ENCODE data around the gene IFI27L2. TPM values are rescaled to one million over a fixed set of nuclear protein-coding genes. Genes with fewer than 3 reads are reported as not detected.

IFI27L2 gene
- total RNA-seq, 3 donors from 2014 or later (not counting 1 experiment from before 2014, with no cell fraction given): 36.3 to 55.1 (median 39.8) TPM

GRCh38 chr14:94152676-94153075 lies 23.3 kb upstream of the IFI27L2 start:
- Mint-ChIP-seq H3K36me3 (no peaks in the 10 kb centered on the region), H3K4me1 (no peaks in the 10 kb centered on the region), H3K27me3 (ENCODE audit: low read depth in 2 of 2) (peaks cover 16 to 23% of the 10 kb centered on the region in 2 donors), H3K4me3 (no peak overlapping the region), H3K9me3 (no peaks in the 10 kb centered on the region), H3K27ac (no peak overlapping the region)
- H3K27me3 ChIP-seq (ENCODE audit: control insufficient read depth, insufficient read depth, low read length): peaks cover 5% of the 10 kb centered on the region
- no peaks in the 10 kb centered on the region for H3K36me3 ChIP-seq (ENCODE audit: control insufficient read depth, insufficient read depth, low read length)
- no peak for DNase-seq
- no peak overlapping the region for H3K27ac ChIP-seq (ENCODE audit: low read length)
- no peak overlapping the region for H3K4me3 ChIP-seq (ENCODE audit: low read length)
- H3K9me3 ChIP-seq (ENCODE audit: control insufficient read depth, insufficient read depth, low read length): no peaks in the 10 kb centered on the region
- no peaks in the 10 kb centered on the region for H3K4me1 ChIP-seq (ENCODE audit: control insufficient read depth, insufficient read depth, low read length)
- intact Hi-C loops (cut with micrococcal nuclease): no loop called here
- ATAC-seq: no peak
- WGBS (ENCODE audit: insufficient coverage): 92% methylated on average over 1 of the region's 1 CpG
- TF ChIP-seq CTCF (IDR thresholded peaks at IDR 0.05): no peak

- Mint-ChIP-seq H3K36me3 (no peaks in the 10 kb centered on the region), H3K27ac (no peak overlapping the region), H3K27me3 (ENCODE audit: low read depth in 2 of 2) (peaks cover 6 to 8% of the 10 kb centered on the region in 2 donors), H3K4me1 (no peaks in the 10 kb centered on the region), H3K4me3 (no peak overlapping the region), H3K9me3 (no peaks in the 10 kb centered on the region)
- H3K27me3 ChIP-seq (ENCODE audit: control insufficient read depth, insufficient read depth, low read length): no peaks in the 10 kb centered on the region
- no peak overlapping the region for H3K4me3 ChIP-seq (ENCODE audit: low read length)
- WGBS (ENCODE audit: insufficient coverage): 82% methylated on average over 4 of the region's 6 CpGs
- TF ChIP-seq CTCF (IDR thresholded peaks at IDR 0.05): no peak
- H3K4me1 ChIP-seq (ENCODE audit: control insufficient read depth, insufficient read depth, low read length): no peaks in the 10 kb centered on the region
- ATAC-seq (no peak), DNase-seq (no peak)
- no peak overlapping the region for H3K27ac ChIP-seq (ENCODE audit: low read length)
- intact Hi-C loops (cut with micrococcal nuclease): no loop called here
- no peaks in the 10 kb centered on the region for H3K9me3 ChIP-seq (ENCODE audit: control insufficient read depth, insufficient read depth, low read length)
- no peaks in the 10 kb centered on the region for H3K36me3 ChIP-seq (ENCODE audit: control insufficient read depth, insufficient read depth, low read length)
Measured at GRCh38 chr14:94145902-94146527, 16.6 kb upstream of the IFI27L2 start.

GRCh38 chr14:94144765-94145164 lies 15.4 kb upstream of the IFI27L2 start:
- H3K27ac Mint-ChIP-seq: no peak overlapping the region
- H3K27ac ChIP-seq (ENCODE audit: low read length): no peak overlapping the region
- ATAC-seq (no peak), DNase-seq (no peak)
- intact Hi-C loops (cut with micrococcal nuclease): no loop called here
- 89% methylated on average over 1 of the region's 1 CpG for WGBS (ENCODE audit: insufficient coverage)
- H3K4me1 Mint-ChIP-seq: no peaks in the 10 kb centered on the region
- H3K9me3 Mint-ChIP-seq: no peaks in the 10 kb centered on the region
- no peaks in the 10 kb centered on the region for H3K36me3 ChIP-seq (ENCODE audit: control insufficient read depth, insufficient read depth, low read length)
- no peaks in the 10 kb centered on the region for H3K36me3 Mint-ChIP-seq
- H3K27me3 Mint-ChIP-seq (ENCODE audit: low read depth in 2 of 2): peaks cover 4 to 6% of the 10 kb centered on the region in 2 donors
- no peak overlapping the region for H3K4me3 ChIP-seq (ENCODE audit: low read length)
- no peaks in the 10 kb centered on the region for H3K9me3 ChIP-seq (ENCODE audit: control insufficient read depth, insufficient read depth, low read length)
- no peaks in the 10 kb centered on the region for H3K4me1 ChIP-seq (ENCODE audit: control insufficient read depth, insufficient read depth, low read length)
- TF ChIP-seq CTCF (IDR thresholded peaks at IDR 0.05): no peak
- H3K27me3 ChIP-seq (ENCODE audit: control insufficient read depth, insufficient read depth, low read length): no peaks in the 10 kb centered on the region
- H3K4me3 Mint-ChIP-seq: no peak overlapping the region

- no peaks in the 10 kb centered on the region for H3K4me1 Mint-ChIP-seq
- H3K27me3 Mint-ChIP-seq (ENCODE audit: low read depth in 2 of 2): peaks cover 0 to 3% of the 10 kb centered on the region in 2 donors
- no peaks in the 10 kb centered on the region for H3K4me1 ChIP-seq (ENCODE audit: control insufficient read depth, insufficient read depth, low read length)
- H3K4me3 ChIP-seq (ENCODE audit: low read length): no peak overlapping the region
- intact Hi-C loops (cut with micrococcal nuclease): no loop called here
- H3K9me3 ChIP-seq (ENCODE audit: control insufficient read depth, insufficient read depth, low read length): no peaks in the 10 kb centered on the region
- H3K9me3 Mint-ChIP-seq: no peaks in the 10 kb centered on the region
- H3K27ac ChIP-seq (ENCODE audit: low read length): no peak overlapping the region
- no peaks in the 10 kb centered on the region for H3K27me3 ChIP-seq (ENCODE audit: control insufficient read depth, insufficient read depth, low read length)
- no peak overlapping the region for H3K4me3 Mint-ChIP-seq
- H3K27ac Mint-ChIP-seq: no peak overlapping the region
- no peaks in the 10 kb centered on the region for H3K36me3 ChIP-seq (ENCODE audit: control insufficient read depth, insufficient read depth, low read length)
- H3K36me3 Mint-ChIP-seq: no peaks in the 10 kb centered on the region
- DNase-seq: no peak
- ATAC-seq: no peak
- TF ChIP-seq CTCF (IDR thresholded peaks at IDR 0.05): no peak
- 91% methylated on average over 4 of the region's 4 CpGs for WGBS (ENCODE audit: insufficient coverage)
Measured at GRCh38 chr14:94143711-94144110, 14.3 kb upstream of the IFI27L2 start.

Data from natural killer cell (primary cell).